GM18909 (cell line): ENCODE data around the gene CACNA1H.
"Not testable (repeated sequence)": the region's sequence is repeated elsewhere in the genome, so short reads cannot be mapped to it uniquely, and the experiment has no call there.

Source experiments
- ATAC-seq: cut with Tn5 transposase; IDR thresholded peaks from one replicate; pipeline ENCODE4 v1.9.1; 2021; ENCODE audit warnings: mild to moderate bottlenecking; ENCODE audit not compliant: unreplicated experiment, poor library complexity

Gene CACNA1H

GRCh38 chr16:1185460-1186207 lies 32.7 kb downstream of the CACNA1H start:
- not testable (repeated sequence) for ATAC-seq

GRCh38 chr16:1188432-1189189 lies 35.7 kb downstream of the CACNA1H start:
- no peak for ATAC-seq

GRCh38 chr16:1189455-1189854 lies 36.5 kb downstream of the CACNA1H start:
- ATAC-seq: no peak

- ATAC-seq: not testable (repeated sequence)
Measured at GRCh38 chr16:1190789-1191188, 37.9 kb downstream of the CACNA1H start.

- no peak for ATAC-seq
Measured at GRCh38 chr16:1192384-1193073, 39.6 kb downstream of the CACNA1H start.

GRCh38 chr16:1193143-1193824 lies 40.4 kb downstream of the CACNA1H start:
- ATAC-seq: no peak

- ATAC-seq: no peak
Measured at GRCh38 chr16:1193825-1194581, 41.1 kb downstream of the CACNA1H start.

- no peak for ATAC-seq
Measured at GRCh38 chr16:1194665-1195392, 41.9 kb downstream of the CACNA1H start.

- no peak for ATAC-seq
Measured at GRCh38 chr16:1195393-1195666, 42.4 kb downstream of the CACNA1H start.

GRCh38 chr16:1196494-1196893 lies 43.6 kb downstream of the CACNA1H start:
- ATAC-seq: no peak

- no peak for ATAC-seq
Measured at GRCh38 chr16:1197237-1197866, 44.4 kb downstream of the CACNA1H start.

GRCh38 chr16:1198194-1198593 lies 45.3 kb downstream of the CACNA1H start:
- no peak for ATAC-seq

- ATAC-seq: not testable (repeated sequence)
Measured at GRCh38 chr16:1198671-1199346, 45.9 kb downstream of the CACNA1H start.

- ATAC-seq: no peak
Measured at GRCh38 chr16:1199347-1200013, 46.6 kb downstream of the CACNA1H start.

- ATAC-seq: no peak
Measured at GRCh38 chr16:1200014-1200627, 47.2 kb downstream of the CACNA1H start.

- ATAC-seq: no peak
Measured at GRCh38 chr16:1201444-1201843, 48.5 kb downstream of the CACNA1H start.

- ATAC-seq: no peak
Measured at GRCh38 chr16:1202274-1202673, 49.4 kb downstream of the CACNA1H start.
